Middle frontal gyrus (tissue), 1 donor: ENCODE results near the gene ELFN1.

ENCODE experiments used
- DNase-seq: peaks from one replicate; pipeline ENCODE4 v3.0.0-alpha.2; 2015; ENCODE audit warnings: low spot score; ENCODE audit errors: extremely low spot score

The ELFN1 gene

DNA sequence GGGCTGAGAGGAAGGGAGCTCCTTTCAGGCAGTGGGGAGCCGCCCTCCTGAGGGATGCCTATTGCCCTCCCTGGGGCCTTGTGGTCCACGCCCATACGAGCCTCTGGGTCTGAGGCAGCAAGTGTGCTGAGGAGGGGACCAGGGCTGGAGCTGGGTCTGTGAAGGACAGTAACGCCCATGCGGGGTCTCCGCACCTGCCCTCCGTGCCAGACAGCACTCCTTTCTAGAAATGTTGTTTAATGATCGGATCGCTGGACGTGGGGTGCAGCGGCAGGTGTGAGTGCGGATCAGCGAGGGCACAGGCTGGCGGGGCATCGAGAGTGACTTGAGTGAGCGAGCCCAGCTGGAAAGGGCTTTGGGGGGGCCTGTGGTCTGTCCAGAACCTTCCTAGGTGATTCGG is 70.1 kb downstream of the ELFN1 start:
- no peak for DNase-seq

DNA sequence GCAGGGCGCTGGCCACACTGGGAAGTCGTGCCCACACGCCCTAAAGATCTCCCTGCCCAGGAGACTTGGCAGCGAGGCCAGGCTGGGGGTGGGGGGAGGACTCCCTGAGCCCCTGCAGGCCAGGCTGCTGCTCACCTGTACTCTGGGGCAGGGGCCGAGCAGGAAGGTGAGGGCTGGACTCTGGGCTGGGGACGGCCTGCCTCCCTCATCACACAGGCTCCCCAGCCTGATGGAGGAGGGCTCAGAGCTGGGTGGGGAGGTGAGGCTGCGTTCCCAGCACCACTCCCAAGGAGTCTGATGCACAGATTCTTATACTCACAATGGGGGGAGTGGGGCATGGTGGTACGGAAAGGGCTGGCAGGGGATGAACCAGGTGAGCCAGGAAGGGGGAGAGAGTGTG is 71.2 kb downstream of the ELFN1 start:
- no peak for DNase-seq

DNA sequence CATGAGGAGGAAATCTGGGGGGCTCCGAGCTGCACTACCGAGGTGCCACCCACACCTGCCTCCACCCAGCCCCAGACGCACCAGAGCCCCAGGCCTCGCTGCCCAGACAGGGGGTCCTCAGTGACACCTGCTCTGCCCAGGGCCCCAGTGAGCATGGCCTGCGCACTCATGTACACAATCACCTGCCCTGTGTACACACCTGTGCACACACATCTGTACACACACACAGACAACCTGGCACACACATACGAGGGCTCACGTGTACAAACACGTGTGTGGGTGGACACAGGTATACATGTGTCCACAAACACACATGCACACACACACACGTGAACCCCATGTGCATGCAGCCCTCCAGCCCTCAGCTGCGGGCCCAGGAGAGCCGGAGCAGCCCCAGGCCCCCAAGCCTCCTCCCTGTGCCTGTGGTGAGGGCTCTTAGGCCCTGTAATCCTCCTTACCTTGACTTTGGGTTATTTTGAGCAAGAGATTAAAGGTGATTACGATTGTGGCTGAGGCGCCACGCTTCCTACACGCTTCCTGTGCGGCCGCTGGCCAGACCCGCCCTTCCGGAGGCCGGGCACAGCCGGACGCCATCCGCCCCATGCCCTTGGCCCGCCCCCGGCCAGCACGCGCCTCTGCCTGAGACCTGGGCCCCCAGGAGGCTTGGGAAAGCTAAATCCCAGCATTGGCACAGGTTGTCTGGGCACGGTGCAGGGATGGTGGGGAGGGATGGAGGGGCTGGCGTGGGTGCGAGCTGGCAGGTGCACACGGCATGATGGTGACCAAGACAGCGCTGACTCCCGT is 71.9 kb downstream of the ELFN1 start:
- no peak for DNase-seq

- DNase-seq, result no peak
These were observed 72.7 kb downstream of the ELFN1 start for GRCh38 chr7:1742555-1743303.

DNA sequence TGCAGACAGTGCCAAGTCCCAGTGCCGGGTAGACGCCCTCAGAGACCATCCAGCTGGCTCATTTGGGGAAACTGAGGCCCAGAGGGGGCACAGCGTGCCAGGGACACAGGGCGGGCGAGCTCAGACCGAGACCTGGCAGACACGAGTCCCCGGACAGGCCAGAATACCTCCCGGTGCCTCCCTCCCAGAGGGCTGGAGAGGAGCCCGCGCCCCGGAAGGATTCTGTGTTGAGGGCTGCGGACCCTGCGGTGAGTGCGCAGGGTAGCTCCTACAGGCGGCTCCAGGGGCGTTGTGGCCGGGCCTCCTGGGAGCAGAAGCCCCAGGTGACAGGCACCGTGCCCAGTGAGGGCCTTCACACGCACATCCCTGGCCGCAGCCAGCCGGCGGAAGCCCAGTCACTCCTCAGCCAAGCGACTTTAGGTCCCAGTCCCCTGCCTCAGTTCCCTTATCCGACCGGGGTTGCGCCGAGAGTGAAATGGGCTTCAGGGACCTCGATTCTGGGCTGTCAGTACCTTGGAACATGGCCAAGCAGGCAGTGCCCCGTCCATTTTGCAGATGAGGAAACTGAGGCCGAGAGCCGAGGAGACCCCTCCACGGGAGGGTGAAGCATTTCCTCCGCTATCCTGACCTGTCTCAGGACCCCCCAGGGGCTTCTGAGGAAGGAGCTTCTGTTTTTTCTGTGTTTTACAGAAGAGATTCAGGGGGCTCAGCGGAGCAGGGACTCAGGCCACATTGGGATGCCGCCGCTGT is 73.6 kb downstream of the ELFN1 start:
- no peak for DNase-seq

- DNase-seq, result no peak
These were observed 74.4 kb downstream of the ELFN1 start for GRCh38 chr7:1744296-1745017.

DNA sequence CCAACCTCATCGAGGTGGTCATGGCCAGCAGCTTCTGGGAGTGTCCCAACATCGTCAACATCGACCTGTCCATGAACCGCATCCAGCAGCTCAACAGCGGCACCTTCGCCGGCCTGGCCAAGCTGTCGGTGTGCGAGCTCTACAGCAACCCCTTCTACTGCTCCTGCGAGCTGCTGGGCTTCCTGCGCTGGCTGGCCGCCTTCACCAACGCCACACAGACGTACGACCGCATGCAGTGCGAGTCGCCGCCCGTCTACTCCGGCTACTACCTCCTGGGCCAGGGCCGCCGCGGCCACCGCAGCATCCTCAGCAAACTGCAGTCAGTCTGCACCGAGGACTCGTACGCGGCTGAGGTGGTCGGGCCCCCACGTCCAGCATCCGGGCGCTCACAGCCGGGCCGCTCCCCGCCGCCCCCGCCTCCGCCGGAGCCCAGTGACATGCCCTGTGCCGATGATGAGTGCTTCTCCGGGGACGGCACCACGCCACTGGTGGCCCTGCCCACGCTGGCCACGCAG is 75.0 kb downstream of the ELFN1 start:
- DNase-seq, result no peak

GRCh38 chr7:1745576-1746490 is 75.8 kb downstream of the ELFN1 start:
- no peak for DNase-seq

DNA sequence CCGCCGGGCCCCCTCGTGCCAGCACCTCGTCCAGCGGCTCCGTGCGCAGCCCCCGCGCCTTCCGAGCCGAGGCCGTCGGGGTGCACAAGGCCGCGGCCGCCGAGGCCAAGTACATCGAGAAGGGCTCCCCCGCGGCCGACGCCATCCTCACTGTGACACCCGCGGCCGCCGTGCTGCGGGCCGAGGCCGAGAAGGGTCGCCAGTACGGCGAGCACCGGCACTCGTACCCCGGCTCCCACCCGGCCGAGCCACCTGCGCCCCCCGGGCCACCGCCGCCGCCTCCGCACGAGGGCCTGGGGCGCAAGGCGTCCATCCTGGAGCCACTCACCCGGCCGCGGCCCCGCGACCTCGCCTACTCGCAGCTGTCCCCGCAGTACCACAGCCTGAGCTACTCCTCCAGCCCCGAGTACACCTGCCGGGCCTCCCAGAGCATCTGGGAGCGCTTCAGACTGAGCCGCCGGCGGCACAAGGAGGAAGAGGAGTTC is 76.5 kb downstream of the ELFN1 start:
- no peak for DNase-seq

DNA sequence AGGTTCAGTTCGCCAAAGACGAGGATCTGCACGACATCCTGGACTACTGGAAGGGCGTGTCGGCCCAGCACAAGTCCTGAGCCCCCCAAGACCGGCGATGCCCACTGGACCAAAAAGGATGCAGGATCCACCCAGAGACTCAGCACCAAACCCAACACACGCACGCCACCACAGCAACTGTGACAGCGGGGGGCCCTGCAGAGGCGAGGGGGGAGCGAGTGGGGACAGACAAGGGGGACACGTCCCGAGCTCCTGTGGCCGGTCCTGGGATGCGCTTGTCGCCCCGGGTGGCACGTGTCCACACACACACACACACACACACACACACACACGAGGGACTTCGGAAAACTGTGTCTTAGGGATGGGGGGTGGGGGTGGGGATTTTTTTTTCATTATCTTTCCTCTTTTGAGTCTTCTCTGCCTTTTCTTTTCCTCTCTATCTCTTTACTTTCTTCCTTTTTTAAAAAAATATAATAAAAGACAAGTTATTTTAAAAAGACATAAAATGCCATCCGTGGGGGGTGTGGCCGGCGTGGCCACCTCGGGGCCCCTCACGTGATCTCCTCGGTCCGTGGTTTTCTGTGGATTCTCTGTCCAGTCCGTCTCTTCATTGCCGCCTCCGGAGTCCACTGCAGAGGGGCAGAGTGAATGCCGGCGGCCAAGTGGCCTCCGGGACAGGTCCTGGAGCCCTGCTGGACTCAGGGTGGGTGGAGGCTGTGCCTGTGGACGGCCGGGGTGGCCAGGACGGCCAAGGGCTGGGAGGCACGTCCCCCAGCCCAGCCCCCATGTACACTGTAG is 77.1 kb downstream of the ELFN1 start:
- DNase-seq, result no peak

DNA sequence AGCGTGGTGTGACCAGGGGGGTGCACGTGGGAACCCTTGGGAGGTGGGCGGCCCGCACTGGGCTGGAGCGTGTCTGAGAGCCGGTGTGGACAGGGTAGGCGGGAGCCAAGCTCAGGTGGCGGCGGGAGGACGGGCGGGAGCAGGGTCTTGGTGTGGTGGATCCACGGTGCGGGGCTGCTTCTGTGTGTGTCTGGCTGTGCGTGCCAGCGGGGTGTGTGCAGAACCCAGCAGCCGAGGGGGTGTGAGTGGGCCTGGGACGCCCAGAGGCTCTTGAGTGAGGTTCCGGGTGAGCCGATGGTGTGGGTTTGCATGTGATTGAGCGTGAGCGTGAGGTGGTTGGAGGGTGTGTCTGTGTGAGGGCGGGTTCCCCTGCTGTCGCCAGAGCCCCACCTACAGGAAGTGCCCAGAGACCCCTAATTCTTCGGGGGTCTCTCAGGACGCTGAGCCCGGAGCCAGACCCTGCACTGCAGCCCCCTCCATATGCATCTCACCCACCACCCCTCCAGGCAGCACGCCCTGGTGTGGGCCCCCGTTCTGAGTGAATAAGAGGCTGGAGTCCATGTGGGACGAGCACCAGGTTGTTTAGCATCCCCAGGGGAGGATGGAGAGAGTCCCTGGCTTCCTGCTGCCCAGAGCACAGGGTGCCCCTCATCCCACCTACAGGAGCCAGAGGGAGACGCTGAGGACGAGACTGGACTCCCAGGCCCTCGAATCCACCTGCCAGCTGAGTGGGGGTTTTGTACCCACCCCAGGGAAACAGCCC is 78.2 kb downstream of the ELFN1 start:
- no peak for DNase-seq

DNA sequence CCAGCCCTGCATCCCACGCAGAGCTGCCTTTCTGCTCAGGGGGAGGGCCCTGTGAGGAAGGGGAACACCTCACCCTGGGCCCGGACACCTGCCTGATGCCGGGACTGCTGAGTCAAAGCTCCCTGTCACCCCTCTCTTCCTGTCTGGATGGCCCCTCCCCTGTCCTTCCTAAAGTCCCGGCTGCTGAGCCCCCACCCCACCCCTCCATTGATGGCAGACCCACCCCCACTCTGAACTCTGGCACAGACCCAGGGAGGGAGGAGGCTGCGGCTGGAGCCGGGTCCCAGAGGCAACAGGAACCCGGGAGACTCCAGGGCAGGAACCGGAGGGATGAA is 78.7 kb downstream of the ELFN1 start:
- no peak for DNase-seq

DNA sequence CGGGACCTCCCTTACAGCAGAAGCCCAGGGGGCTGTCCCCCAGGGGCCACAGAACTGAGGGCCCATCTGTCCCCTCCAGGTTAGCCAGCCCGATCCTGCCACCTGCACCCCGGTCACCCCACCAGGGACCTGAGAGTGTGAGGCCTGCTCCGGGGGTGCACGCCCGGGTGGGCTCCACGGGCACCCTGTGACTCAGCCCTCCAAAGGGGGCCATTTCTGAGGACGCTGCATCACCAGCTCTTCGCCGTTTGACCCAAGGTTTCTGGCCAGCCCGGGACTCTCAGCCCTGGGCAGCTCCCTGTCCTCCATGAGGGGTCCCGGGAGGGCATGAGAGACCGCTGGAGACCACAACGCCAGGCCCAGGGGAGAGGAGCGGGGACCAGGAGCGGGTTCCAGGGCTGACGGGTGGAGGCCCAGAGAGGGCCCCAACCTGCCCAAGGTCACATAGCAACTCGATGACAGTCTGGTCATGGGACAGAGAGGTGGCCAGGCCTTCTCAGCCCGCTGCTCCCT is 79.3 kb downstream of the ELFN1 start:
- DNase-seq, result no peak

DNA sequence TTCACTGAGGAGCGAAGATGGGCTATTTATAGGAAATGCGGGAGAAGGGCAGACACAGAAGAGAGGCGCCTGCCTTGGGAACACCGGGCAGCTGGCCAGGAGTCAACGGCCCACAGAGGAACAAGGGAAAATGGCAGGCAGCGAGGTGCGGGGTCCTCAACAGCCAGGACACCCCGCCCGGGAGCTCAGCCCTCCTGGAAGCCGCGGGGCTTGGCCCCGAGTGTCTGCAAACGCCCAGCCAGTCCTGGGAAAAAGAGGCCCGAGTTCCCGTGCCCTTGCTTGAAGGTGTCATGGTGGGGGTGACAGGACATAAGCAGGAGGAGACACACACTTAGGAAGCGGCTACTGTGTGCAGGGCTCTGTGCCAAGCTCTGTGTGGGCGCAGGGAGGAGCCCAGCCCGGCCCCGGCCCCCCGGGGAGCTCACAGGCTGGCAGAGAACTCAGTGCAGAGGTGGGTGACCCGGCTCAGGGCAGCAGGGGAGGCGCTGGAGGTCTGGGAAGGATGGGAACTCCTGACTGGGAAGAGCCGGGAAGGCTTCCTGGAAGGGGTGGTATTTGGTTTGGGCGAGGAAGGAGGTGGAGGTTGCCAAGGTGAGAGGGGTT is 79.9 kb downstream of the ELFN1 start:
- DNase-seq, result no peak

- DNase-seq, result no peak
These were observed 80.5 kb downstream of the ELFN1 start for GRCh38 chr7:1750541-1751021.

DNA sequence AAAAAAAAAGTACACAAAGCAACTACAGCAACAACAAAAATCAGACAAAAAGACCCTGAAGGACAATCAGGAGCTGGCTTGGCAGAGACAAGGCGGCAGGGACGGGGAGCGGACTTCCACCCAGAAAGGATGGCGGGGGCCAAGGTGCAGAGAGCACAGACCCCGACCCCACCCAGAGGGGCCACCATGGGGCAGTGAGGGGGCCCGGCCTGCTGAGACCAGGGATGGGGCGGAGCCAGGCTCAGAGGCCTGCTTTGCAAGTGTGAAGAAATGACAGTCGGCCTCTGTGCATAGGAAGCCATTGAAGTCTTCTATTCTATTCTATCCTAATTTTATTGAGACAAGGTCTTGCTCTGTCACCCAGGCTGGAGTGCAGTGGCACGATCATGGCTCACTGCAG is 82.0 kb downstream of the ELFN1 start:
- DNase-seq, result no peak

- DNase-seq, result no peak
These were observed 82.9 kb downstream of the ELFN1 start for GRCh38 chr7:1752771-1753563.
